Measurements from ENCODE around the gene SPI1.

The SPI1 gene

DNA sequence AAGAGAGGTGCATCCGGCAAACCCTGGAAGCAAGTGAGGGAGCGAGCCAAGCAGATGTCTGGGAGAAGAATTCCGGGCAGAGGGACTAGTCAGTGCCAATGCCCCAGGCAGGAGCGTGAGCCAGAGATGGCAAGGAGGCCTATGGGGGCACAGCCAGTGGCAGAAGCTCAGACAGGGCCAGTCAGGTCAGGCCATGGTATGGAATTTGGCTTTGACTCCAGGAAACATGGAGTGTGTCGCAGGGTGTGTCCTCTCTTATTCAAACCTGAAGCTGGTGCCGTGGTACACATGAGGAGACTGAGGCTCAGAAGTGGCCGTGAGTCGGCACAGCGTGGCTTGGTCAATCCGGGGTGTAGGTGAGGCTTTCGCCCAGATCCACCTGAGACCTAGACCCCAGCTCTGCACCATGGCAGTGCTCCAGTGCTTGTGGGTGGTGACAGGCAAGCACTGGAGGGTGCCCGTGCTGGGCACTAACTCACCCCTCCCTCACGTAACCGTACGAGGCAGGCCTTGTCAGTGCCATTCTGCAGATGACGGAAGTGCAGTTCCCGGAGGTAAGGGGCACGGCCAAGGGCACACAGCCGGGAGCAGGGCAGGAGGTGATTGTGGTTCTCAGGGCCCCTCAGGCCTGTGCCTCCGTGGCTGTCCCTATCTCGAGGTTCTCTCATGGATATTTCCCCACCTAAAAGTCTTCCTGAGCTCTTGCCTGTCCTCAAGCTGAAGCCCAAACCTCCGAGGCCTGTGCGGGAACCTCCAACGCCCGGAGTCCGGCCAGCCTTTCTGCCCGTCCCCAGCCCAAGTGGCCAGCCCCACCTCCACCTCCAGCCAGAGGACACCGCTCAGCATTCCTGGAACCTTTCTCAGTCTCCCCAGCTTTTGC lies 10.6 kb upstream of the SPI1 start:
- DNase-seq (ENCODE audit: low spot score), result no peak

DNA sequence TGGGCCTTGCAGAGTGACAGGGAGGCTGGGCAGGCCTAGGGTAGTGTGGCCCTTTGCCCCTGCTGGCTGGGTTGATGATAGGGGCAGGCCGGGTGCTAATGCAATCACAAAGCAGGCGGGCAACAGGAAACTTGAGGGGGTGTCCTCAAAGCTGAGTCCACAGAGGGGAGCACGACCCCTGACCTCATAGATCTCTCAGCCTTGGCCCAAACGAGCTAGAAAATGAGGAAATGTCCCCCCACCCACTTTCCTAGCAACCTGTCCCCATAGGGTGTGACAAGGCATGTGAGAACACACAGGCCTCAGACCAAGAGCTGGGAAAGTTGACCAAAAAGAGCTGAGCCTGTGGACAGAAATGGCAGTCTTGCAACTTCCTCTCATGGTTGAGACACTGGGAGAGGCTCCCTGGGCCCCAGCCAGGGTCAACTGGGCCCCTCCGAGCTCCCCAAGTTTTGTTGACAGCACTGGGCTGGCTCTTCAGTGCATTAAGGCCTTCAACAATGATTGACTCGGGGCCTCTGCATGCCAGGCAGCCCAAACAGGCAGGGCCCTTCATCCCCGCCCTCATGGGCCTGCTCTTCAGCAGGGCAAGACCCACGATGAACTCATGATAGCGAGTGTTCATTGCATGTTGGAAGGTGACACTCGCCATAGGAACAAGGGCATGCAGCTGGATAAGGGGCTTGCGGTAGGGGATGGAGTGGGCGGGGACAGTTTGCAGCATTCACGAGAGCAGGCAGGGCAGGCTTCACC lies 9.8 kb upstream of the SPI1 start:
- no peak for DNase-seq (ENCODE audit: low spot score)

DNA sequence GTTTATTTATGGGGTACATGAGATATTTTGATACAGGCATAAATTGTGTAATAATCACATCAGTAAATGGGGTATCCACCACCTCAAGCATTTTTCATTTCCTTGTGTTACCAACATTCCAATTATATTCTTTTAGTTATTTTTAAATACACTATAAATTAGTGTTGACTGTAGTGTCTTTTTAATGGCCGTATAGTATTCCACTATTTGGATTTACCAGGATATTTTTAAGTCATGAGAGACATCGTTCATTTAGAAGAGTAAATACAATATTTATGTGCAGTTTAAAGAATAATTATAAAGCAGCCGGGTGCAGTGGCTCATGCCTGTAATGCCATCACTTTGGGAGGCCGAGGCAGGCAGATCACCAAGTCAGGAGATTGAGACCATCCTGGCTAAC lies 6.2 kb upstream of the SPI1 start:
- no peak for DNase-seq (ENCODE audit: low spot score)

DNA sequence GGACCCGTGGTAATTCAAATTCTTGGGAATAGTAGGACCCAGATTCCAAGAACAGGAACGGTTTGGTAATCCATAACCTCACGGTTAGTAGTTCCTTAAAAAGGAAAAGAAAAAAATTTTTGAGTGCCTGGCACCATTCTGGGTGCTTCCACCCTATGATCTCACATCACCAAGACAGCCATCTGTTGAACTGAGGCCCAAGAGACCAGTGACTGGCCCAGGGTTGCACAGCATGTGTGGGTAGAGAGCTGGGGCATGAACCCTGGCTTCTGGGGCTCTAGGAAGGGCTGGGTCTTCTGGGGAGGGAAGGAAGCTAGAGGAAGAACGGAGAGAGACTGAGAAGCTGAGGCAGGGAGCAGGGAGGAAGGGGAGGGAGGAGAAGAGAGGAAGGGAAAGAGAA lies 4.7 kb upstream of the SPI1 start:
- no peak for DNase-seq (ENCODE audit: low spot score)

DNA sequence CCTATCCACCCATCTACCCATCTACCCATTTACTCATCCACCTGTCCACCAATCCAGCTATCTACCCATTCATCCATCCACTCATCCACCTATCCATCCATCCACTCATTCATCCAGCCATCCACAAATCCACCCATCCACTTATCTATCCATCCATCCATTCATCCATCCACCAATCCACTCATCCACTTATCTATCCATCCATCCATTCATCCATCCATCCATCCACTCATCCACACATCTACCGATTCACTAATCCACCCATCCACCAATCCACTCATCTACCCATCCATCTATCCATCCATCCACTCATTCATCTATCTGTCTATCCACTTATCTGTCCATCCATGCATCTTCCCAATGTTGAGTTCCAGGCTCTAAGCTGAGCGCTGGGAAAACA lies 1.7 kb upstream of the SPI1 start:
- no peak for DNase-seq (ENCODE audit: low spot score)

DNA sequence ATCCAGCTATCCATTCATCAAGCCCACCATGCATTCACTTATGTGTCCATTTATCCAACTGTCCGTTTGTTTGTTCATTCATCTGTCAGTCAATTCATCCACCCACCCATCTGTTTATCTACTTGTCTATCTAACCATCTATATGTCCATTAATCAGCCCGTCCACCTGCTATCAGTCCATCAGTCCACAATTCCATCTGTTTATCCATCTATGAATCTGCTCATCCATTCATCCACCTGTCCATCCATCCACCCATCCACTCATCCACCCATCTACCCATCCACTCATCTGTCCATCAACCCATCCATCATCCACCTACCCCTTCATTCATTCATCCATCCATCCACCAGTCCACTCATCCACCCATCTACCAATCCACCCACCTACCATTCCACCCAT lies 970 bp upstream of the SPI1 start:
- no peak for DNase-seq (ENCODE audit: low spot score)

DNA sequence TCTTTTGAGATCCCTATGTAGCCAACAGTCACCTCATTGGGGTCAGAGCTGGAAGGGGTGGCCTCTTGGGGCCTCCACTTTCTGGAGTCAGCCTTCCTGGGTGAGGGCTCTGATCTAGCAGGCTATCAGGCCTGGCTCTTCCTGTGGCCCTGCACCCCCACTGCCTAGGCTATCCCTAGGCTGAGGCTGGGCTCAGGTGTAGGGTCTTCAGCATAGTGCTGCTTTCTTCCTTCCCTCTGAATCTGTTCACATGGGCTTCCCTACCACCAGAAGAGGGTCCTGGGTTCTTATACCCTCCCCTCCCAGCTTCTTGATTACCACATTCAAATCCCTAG lies 456 bp upstream of the SPI1 start:
- DNase-seq (ENCODE audit: low spot score), result no peak

DNA sequence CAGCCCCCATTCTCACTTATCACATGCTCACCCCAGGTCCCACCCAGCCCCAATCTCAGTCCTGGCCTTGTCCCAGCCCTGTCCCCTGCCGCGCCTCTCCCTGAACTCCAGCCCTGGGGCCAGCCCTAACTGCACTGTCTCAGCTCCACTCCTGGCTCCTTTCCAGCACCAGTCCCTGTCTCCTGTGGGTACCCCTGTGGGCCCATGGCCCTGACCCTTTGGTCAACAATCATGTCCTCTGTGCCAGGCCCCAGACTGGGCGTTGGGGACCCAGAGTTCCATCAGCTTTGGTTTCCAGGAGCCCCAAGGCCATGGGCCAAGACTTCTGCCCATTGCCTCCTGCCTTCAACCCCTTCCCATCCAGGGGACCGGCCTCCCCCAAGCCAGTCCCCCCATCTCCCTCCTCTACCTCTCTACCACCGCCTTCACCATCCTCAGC lies 757 bp downstream of the SPI1 start:
- DNase-seq (ENCODE audit: low spot score), result no peak

DNA sequence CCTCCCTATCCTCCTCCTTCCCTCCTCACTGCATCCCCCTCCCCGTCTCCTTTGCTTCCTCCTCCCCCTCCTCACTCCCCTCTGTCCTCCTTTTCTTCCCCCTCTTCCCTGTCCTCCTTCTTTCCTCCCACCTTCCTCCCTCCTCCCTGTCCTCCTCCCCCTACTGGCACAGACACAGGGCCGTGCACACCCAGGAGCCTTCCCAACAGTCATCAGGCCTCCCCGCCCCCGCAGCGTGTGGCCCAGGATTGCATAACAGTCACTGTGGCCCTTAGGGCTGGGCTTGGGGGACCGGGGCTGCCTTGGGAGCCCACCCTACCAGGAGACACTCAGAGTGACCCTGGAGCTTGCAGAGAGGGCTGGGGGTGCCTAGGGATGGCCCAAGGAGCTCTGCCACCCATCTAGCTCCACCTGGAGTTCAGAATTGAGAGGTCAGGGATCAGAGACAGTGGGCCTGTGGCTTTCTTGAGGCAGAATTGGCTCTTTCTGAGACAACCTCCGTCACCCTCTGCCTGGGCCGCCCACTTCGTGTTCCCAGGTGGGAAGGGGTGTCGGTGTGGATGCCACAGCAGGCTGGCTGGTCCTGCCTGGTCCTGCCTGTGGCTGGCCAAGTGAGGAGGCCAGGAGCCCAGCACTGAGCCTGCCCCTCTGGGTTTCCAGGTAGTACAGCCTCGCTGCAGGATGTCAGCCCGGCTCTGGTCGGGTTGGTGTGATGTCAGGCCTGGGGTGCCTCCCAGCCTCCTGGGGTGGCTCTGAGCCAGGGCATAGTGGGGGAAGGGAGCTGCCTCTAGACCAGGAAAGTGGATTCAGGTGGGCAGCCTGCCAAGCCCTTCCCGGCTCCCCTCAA lies 1.6 kb downstream of the SPI1 start:
- DNase-seq (ENCODE audit: low spot score), result no peak

DNA sequence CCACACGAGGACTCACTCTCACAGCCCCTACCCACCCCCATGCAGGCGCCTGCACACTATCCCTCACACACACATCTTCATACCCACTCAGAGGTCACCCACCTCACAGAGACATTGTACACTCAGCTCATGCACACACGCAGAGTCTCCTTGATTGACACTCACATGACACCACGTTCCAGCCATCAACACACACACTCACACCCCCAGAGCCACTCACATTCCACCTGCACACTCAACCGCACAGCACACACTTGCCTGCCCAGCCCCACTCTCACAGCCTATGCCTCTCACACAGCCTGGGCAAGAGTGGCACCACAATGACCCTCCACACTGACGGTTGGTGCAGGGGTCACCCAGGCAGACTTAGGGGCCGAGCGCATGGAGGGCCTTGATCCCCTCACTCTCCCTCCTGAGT lies 2.2 kb downstream of the SPI1 start:
- DNase-seq (ENCODE audit: low spot score), result peak; percentile 63

DNA sequence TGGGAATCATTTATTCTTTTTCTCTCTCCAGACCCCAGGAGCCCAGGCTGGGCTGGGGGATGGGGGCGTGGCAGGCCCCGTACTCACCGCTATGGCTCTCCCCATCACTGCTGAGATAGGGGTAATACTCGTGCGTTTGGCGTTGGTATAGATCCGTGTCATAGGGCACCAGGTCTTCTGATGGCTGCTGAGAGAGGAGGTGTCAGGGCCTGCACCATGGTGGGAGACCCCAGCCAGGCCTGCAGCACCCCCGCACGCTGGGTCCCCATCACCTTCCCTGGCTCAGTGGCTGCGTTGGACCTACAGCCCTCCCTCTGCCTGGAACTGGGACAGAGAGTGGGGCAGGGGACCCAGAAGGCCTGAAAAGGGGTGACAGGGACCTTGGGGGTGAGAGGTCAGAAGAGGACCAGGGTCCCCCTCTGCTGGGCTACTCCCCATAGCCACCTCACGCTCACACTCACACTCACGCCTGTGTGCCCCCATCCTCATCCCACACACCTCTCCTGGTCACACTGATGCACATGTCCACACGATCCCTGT lies 2.7 kb downstream of the SPI1 start:
- no peak for DNase-seq (ENCODE audit: low spot score)

DNA sequence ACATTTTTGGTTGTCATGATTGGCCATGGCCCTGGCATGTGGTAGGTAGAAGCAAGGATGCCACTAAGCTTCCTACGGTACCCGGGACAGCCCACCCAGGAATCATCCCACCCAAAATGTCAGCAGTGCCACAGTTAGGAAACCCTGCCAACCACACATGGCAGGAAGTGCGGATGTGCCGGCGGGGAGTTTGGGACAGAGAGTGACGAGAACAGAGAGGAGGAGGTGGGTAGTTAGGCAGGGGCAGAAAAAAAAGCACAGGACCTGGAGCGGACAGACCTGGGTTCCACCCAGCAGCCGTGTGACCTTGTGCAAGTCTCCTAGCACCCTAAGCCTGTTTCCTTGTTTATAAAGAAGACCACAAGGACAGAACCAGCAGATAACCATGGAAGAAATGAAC lies 3.3 kb downstream of the SPI1 start:
- no peak for DNase-seq (ENCODE audit: low spot score)

DNA sequence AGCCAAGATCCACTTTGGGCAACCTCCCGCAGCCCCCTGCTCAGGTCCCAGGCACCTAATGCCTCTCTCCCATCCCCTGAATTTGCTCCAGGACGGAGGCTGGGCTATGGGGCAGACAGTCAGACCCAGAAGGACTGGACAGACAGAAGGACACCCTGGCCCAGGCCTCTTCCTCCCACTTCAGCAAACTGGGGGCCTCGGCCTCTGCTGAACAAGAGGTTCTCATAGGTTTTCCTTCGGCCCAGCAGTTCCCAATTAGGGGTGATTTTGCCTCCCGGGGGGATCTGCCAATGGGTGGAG lies 3.7 kb downstream of the SPI1 start:
- no peak for DNase-seq (ENCODE audit: low spot score)

DNA sequence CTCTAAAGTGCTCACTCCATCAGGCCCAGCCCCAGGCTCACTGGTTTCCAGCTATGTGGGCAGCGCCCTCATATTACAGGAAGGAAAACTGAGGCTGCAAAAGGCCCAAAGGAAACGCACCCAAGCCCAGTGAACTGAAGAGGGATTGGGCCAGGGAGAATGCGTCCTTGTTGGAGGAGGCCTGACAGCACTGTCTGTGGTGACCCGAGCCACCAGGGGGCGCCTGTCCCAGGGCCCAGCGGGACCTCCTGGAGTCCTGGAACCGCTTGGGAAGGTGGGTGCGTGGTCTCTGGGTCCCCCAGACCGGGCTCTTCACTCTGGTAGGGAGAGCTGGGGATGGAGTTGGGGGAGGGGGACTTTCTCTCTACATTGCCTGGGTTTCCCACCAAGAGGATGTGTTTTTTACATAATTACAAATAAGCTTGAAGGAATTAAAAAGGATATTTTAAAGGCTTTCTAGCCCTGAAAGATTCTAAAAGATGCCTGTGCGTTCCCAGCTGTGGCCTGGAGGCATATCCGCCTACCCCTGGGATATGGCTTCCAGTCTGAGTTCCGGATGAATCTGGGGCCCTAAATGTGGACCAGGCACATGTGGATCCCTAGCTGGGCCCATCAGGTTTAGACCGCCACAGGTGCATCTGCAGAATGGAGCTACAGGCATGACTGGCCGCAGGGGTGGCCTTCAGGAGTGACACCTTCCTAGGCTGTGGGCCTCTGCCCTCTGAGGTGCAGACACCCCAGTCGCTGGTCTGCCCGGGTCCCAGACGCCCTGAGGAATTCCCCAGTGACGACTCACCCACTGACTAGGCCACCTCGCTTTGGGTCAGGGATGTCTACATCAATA lies 4.2 kb downstream of the SPI1 start:
- peak; percentile 77 for DNase-seq (ENCODE audit: low spot score)

DNA sequence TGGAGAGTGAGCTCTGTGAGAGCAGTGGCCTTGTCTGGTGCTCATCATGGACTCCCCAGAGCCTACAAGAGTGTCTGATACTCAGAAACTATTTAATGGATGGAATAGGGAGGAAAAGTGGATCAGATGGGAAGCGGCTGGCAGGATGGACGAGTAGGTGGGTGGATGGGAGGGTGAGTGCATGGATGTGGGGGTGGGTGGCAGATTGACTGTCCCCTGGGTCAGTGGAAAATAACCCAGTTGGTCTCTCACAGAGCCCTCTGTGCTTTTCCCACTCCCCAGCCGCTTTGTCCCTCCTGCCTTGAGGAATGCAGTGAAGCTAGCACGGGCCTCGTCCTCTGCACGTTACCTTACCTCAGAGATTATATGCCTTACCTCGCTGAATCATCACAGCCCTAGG lies 5.9 kb downstream of the SPI1 start:
- DNase-seq (ENCODE audit: low spot score), result no peak

DNA sequence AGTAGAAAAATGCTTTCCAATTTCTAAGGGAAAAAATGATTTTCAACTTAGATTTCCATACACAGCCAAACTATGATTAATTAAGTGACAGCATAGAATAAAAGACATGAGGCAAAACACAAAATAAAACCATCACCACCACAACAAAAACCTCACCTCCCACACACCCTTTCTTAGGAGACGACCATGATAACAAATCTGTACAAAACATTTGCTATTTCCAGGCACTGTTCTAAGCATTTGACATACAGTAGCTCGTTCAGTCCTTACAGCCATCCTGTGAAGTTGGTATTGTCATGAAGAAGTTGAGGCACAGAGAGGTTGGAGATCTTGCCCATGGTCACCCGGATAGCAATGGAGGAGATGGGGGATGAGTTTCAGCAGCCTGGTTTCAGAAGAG lies 8.7 kb downstream of the SPI1 start:
- no peak for DNase-seq (ENCODE audit: low spot score)

DNA sequence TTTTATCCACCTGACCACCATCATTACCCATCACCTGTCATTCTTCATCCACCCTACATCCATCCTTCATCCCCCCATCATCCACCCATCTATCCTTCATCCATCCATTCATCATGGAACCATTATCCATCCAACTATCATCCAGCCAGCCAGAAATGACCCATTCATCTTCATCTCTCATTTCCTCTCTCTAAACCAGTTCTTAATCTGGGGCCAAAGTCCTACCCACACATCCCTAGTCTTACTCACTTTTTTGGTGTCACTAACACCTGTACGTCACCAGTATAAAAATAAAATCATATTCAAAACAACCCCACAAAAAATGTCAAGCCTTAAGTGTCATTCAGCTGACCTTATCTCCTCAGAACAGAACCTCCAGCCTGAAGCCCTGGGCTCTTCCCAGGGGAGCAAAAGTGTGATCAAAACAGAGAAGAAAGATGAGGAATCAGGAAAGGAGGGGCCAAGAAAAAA lies 12.3 kb downstream of the SPI1 start:
- DNase-seq (ENCODE audit: low spot score), result no peak

DNA sequence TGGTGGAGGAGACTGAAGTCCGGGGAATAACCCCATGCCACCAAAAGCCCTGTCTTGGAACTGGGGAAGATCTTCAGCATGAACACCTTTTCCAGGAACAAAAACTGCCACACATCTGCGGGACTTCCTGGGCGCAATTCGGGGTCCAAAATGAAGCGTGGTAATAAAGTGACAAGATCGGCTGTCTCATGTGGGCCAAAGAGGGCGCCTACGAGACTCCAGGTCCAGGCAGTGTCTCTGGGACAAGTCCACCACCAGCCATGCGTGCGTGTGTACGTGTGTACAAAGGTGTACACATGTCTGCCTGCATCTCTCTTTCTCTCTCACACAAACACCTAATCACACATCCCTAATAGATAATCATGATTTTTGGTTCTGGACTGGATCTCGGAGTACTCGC lies 16.9 kb downstream of the SPI1 start:
- no peak for DNase-seq (ENCODE audit: low spot score)

DNA sequence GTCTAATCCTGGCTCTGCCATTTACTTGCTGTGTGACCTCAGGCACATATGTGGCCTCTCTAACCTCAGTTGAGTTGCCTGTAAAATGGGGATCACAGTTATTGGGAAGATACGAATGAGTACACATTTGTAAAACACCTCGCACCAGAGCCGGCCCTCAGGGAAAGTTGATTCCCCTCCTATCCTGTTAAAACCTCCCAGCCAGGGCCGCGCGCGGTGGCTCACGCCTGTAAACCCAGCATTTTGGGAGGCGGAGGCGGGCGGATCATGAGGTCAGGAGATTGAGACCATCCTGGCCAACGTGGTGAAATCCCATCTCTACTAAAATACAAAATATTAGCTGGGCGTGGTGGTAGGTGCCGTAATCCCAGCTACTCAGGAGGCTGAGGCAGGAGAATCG lies 18.0 kb downstream of the SPI1 start:
- DNase-seq (ENCODE audit: low spot score), result no peak

DNA sequence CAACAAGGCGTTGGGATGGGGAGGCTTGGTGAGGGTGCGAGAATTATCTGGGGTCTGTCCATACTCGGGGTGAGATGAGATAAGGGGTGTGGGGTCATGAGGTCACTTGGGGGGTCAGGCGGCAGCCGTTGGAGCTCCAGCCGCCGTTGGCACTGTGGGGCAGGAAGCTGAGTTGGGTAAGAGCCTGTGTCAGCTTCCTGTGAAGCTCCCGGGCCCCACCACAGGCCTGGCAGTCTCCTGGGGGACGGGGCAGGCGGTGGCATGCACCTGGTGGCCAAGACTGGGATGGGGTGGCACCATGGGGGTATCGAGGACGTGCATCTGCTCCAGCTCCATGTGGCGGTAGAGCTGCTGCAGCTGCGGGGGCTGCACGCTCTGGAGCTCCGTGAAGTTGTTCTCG lies 18.8 kb downstream of the SPI1 start:
- no peak for DNase-seq (ENCODE audit: low spot score)

DNA sequence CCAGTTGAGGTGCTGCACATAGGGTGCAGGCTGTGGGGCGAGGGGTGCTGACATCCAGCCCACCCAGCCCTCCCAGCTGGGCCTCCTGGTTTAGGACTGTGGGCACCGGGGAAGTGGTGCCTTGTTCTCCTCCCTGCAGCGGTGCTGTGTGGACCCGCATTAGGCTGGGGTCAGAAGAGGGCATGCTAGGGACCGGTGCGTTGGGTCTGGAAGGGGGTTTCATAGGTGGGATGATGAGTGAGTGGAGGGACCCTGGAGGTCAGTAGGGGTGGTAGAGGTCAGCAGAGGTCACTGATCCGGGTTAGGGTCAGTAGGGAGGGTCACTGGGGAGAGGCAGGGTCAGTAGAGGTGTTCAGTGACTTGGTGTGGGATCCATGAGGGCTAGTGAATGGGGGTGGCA lies 19.2 kb downstream of the SPI1 start:
- no peak for DNase-seq (ENCODE audit: low spot score)

DNA sequence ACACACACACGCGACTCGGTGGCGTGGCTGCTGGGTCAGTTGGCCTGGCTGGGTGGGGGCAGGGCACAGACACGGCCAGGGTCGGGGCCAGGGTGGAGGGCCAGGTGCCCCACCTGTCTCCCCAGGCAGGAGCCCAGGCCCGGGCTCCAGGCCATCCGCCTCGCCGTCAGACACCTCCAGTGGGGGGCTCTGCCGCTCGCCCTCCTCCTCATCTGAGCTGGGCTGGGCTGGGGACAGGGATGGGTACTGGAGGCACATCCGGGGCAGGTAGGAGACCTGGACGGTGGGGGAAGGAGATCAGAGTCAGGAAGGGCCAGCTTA lies 19.7 kb downstream of the SPI1 start:
- no peak for DNase-seq (ENCODE audit: low spot score)
